ENCODE measurements around the gene SELENBP1.

SELENBP1 gene

GRCh38 chr1:151318975-151319374 is 53.5 kb downstream of the SELENBP1 start:
- peaks cover 5 to 86% (median 50%) of the 10 kb centered on the region in 3 donors for H3K36me3 ChIP-seq
- intact Hi-C loops (cut with DNase I; ENCODE audit: low total_unique reads) = no loop called here
- no peaks in the 10 kb centered on the region for H3K9me3 ChIP-seq
- no peak overlapping the region for H3K27ac ChIP-seq
- no peak overlapping the region for H3K4me3 ChIP-seq
- TF ChIP-seq CTCF (IDR thresholded peaks at IDR 0.05) = no peak
- no peak for DNase-seq
- no peaks in the 10 kb centered on the region for H3K27me3 ChIP-seq
- peaks cover 0 to 24% (median 14%) of the 10 kb centered on the region in 4 donors for H3K4me1 ChIP-seq

- no peak for TF ChIP-seq CTCF (IDR thresholded peaks at IDR 0.05)
- peaks cover 5 to 83% (median 62%) of the 10 kb centered on the region in 3 donors for H3K36me3 ChIP-seq
- H3K4me1 ChIP-seq = peaks cover 0 to 47% (median 37%) of the 10 kb centered on the region in 4 donors
These were observed 56.8 kb downstream of the SELENBP1 start for GRCh38 chr1:151315565-151316235.

More at GRCh38 chr1:151315565-151316235, 56.8 kb downstream of the SELENBP1 start:
- H3K27me3 ChIP-seq = no peaks in the 10 kb centered on the region
- intact Hi-C loops (cut with DNase I; ENCODE audit: low total_unique reads) = no loop called here
- H3K9me3 ChIP-seq = no peaks in the 10 kb centered on the region
- H3K4me3 ChIP-seq = no peak overlapping the region
- no peak overlapping the region for H3K27ac ChIP-seq
- no peak for DNase-seq

Data from tibial artery (tissue), 4 donors.